Measurements from ENCODE around the gene TAS2R1.

Gene TAS2R1

DNA sequence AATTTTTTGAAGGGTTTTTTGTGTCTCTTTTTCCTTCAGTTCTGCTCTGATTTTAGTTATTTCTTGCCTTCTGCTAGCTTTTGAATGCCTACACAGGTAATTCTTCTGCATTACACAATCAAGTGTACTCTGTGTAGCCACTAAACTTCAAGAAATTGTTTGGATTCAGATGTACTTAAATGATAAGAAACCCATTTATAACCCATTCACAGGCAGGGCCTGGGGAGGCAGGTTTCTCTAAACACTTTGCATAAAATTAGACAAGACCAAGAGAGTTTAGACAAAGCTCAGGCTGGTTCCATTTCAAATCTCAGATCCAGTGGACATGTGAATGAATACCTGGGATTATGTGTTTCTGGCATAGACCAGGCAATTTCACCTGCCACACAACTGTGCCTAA lies 43.0 kb downstream of the TAS2R1 start:
- no peak for DNase-seq (ENCODE audit: low spot score)

DNA sequence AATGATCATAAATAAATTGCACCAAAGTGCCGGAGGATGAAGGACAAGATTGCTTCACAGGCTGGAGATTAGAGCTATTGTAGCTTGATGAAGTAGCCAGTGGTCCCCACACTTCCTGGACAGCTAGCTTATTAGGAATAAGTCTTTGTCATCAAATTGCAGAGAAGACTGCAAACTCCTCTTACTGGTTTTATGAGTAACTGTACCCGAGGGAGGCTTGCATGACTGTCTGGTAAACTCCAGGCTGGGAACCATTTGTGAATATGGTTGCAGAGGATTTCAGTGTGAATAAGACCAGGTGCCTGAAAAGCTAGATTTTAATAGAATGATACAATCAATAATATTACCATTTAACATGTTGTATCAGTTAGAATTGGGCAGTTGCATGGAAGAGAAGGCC lies 47.7 kb downstream of the TAS2R1 start:
- DNase-seq (ENCODE audit: low spot score) = no peak

All from SW480 (cell line).